ENCODE measurements around the gene CDH24.

Gene CDH24

GRCh38 chr14:23104070-23104590 lies 46.8 kb upstream of the CDH24 start:
- Histone ChIP-seq H3K27me3 (ENCODE audit: insufficient read depth, poor library complexity, severe bottlenecking) (no peaks in the 10 kb centered on the region), H3K27ac (ENCODE audit: poor library complexity, severe bottlenecking) (no peak overlapping the region), H3K36me3 (ENCODE audit: low read depth) (peaks cover 2% of the 10 kb centered on the region), H3K4me1 (ENCODE audit: insufficient read depth, poor library complexity, severe bottlenecking) (no peaks in the 10 kb centered on the region), H3K9me3 (ENCODE audit: severe bottlenecking) (no peaks in the 10 kb centered on the region), H3K4me3 (ENCODE audit: severe bottlenecking) (no peak overlapping the region)
- ATAC-seq (ENCODE audit: low read depth), result no peak
- no peak for TF ChIP-seq CTCF (IDR thresholded peaks at IDR 0.05; ENCODE audit: poor library complexity, severe bottlenecking)
- DNase-seq (ENCODE audit: low spot score), result no peak

GRCh38 chr14:23103581-23103980 lies 46.3 kb upstream of the CDH24 start:
- DNase-seq (ENCODE audit: low spot score), result no peak
- H3K27me3 ChIP-seq (ENCODE audit: insufficient read depth, poor library complexity, severe bottlenecking), result no peaks in the 10 kb centered on the region
- H3K27ac ChIP-seq (ENCODE audit: poor library complexity, severe bottlenecking), result no peak overlapping the region
- no peaks in the 10 kb centered on the region for H3K9me3 ChIP-seq (ENCODE audit: severe bottlenecking)
- peaks cover 7% of the 10 kb centered on the region for H3K36me3 ChIP-seq (ENCODE audit: low read depth)
- H3K4me3 ChIP-seq (ENCODE audit: severe bottlenecking), result no peak overlapping the region
- ATAC-seq (ENCODE audit: low read depth), result no peak
- no peaks in the 10 kb centered on the region for H3K4me1 ChIP-seq (ENCODE audit: insufficient read depth, poor library complexity, severe bottlenecking)
- no peak for TF ChIP-seq CTCF (IDR thresholded peaks at IDR 0.05; ENCODE audit: poor library complexity, severe bottlenecking)

GRCh38 chr14:23102801-23103200 lies 45.5 kb upstream of the CDH24 start:
- Histone ChIP-seq H3K9me3 (ENCODE audit: severe bottlenecking) (no peaks in the 10 kb centered on the region), H3K27ac (ENCODE audit: poor library complexity, severe bottlenecking) (no peak overlapping the region), H3K36me3 (ENCODE audit: low read depth) (peaks cover 15% of the 10 kb centered on the region), H3K27me3 (ENCODE audit: insufficient read depth, poor library complexity, severe bottlenecking) (no peaks in the 10 kb centered on the region), H3K4me1 (ENCODE audit: insufficient read depth, poor library complexity, severe bottlenecking) (no peaks in the 10 kb centered on the region), H3K4me3 (ENCODE audit: severe bottlenecking) (no peak overlapping the region)
- no peak for TF ChIP-seq CTCF (IDR thresholded peaks at IDR 0.05; ENCODE audit: poor library complexity, severe bottlenecking)
- no peak for ATAC-seq (ENCODE audit: low read depth)
- DNase-seq (ENCODE audit: low spot score), result no peak

- Histone ChIP-seq H3K4me1 (ENCODE audit: insufficient read depth, poor library complexity, severe bottlenecking) (peaks cover 1% of the 10 kb centered on the region), H3K4me3 (ENCODE audit: severe bottlenecking) (no peak overlapping the region), H3K36me3 (ENCODE audit: low read depth) (peaks cover 22% of the 10 kb centered on the region), H3K27me3 (ENCODE audit: insufficient read depth, poor library complexity, severe bottlenecking) (no peaks in the 10 kb centered on the region), H3K9me3 (ENCODE audit: severe bottlenecking) (no peaks in the 10 kb centered on the region), H3K27ac (ENCODE audit: poor library complexity, severe bottlenecking) (no peak overlapping the region)
- ATAC-seq (ENCODE audit: low read depth) (no peak), DNase-seq (ENCODE audit: low spot score) (no peak)
- TF ChIP-seq CTCF (IDR thresholded peaks at IDR 0.05; ENCODE audit: poor library complexity, severe bottlenecking), result no peak
These were observed 44.8 kb upstream of the CDH24 start for GRCh38 chr14:23101986-23102625.

Data from RWPE2 (cell line).